CD4-positive, alpha-beta T cell (primary cell): ENCODE measurements around the gene KCMF1. TPM values are rescaled to one million over a fixed set of nuclear protein-coding genes. Genes with fewer than 3 reads are reported as not detected.

Source experiments
- ATAC-seq: fragments of 200-7000 bp; cut with Tn5 transposase; one replicate; pipeline ENCODE4 v1.10.0; 2022; ENCODE audit warnings: mild to moderate bottlenecking; ENCODE audit not compliant: poor library complexity
- CTCF ChIA-PET: fragments of 350-600 bp; sonication (Branson Sonifier 250); formaldehyde crosslinking; loops from one replicate; lab custom pipeline; 2021; ENCODE audit warnings: antibody characterized with exemption, inconsistent platforms; lab: Charles Lee
- POLR2A ChIA-PET: fragments of 350-600 bp; sonication (Branson Sonifier 250); formaldehyde crosslinking; loops from one replicate; lab custom pipeline; 2021; ENCODE audit warnings: antibody characterized with exemption, inconsistent platforms; lab: Charles Lee
- DNase-seq, 14 experiments: peaks; one replicate each; pipeline ENCODE4 v3.0.0-alpha.2; 2013 to 2020; ENCODE audit warnings: mixed read lengths in 2 of 14
- H3K27ac ChIP-seq, 2 donors: one replicate each; pipeline versions ENCODE4 v1.5.1 to v1.7.0; 2013; ENCODE audit warnings: low read length in 2 of 2, low read depth in 1 of 2, mild to moderate bottlenecking in 1 of 2
- H3K27me3 ChIP-seq, 2 experiments: 1 replicate in 1 of 2; 2 replicates in 1 of 2; pipeline versions ENCODE4 v1.6.1 to v1.7.0; 2013; ENCODE audit warnings: low read length in 2 of 2, control low read depth in 1 of 2, mild to moderate bottlenecking in 1 of 2, moderate library complexity in 1 of 2; ENCODE audit not compliant: insufficient read depth in 2 of 2, control insufficient read depth in 1 of 2
- H3K36me3 ChIP-seq: one replicate; pipeline ENCODE4 v1.6.1; 2013; ENCODE audit warnings: low read length, control low read depth; ENCODE audit not compliant: insufficient read depth
- H3K4me1 ChIP-seq: one replicate; pipeline ENCODE4 v1.6.1; 2013; ENCODE audit warnings: low read length, control low read depth; ENCODE audit not compliant: insufficient read depth
- H3K4me3 ChIP-seq: one replicate; pipeline ENCODE4 v1.5.1; 2013; ENCODE audit warnings: mild to moderate bottlenecking, low read length, moderate library complexity
- H3K9me3 ChIP-seq, 2 experiments: 1 replicate in 1 of 2; 2 replicates in 1 of 2; pipeline versions ENCODE4 v1.6.1 to v1.7.0; 2013; ENCODE audit warnings: low read length in 2 of 2, mild to moderate bottlenecking in 2 of 2, control low read depth in 1 of 2, moderate library complexity in 1 of 2; ENCODE audit not compliant: control insufficient read depth in 1 of 2, insufficient read depth in 1 of 2
- H3K27ac Mint-ChIP-seq: one replicate; pipeline ENCODE4 v1.8.0; 2020; ENCODE audit warnings: mixed read lengths
- H3K27me3 Mint-ChIP-seq: one replicate; pipeline ENCODE4 v1.8.0; 2021; ENCODE audit warnings: mixed read lengths
- H3K36me3 Mint-ChIP-seq: one replicate; pipeline ENCODE4 v1.8.0; 2021; ENCODE audit warnings: low read depth, mixed read lengths
- H3K4me1 Mint-ChIP-seq: one replicate; pipeline ENCODE4 v1.8.0; 2021; ENCODE audit warnings: low read depth, mixed read lengths
- H3K4me3 Mint-ChIP-seq: one replicate; pipeline ENCODE4 v1.8.0; 2020; ENCODE audit warnings: mild to moderate bottlenecking, mixed read lengths
- H3K9me3 Mint-ChIP-seq: one replicate; pipeline ENCODE4 v1.8.0; 2020; ENCODE audit warnings: mixed read lengths
- CTCF ChIP-seq: fragments of 200-600 bp; IDR thresholded peaks from one replicate; pipeline ENCODE4 v1.8.0; 2022; ENCODE audit warnings: antibody characterized with exemption, mild to moderate bottlenecking
- intact Hi-C, 2 experiments: fragments of 100-400 bp; cut with DNase I in 1 of 2; cut with micrococcal nuclease in 1 of 2; formaldehyde crosslinking; loops; one replicate each; pipeline versions ENCODE4 v1.15.1 to v1.9.0; 2023 to 2025; cut with DNase I, micrococcal nuclease
- total RNA-seq, 174 experiments: library from RNA in 2 of 174; stranded (reverse) in 2 of 174; gene quantifications; one replicate each; pipeline ENCODE4 v1.2.3 and lab custom pipeline; 2021 to 2026

The KCMF1 gene
- total RNA-seq, 2 experiments from 2014 or later: 72.4 to 78.0 TPM

- H3K36me3 Mint-ChIP-seq: peaks cover 27% of the 10 kb centered on the region
- ChIA-PET POLR2A (interaction anchor here (1.8 kb wide), 1 partner anchor 31 kb away, joined by 7 read pairs; the partner anchor contains the start of gene KCMF1), CTCF (interaction anchor here (0.8 to 1.7 kb wide), 3 partner anchors 15 to 76 kb away, joined by 3 to 9 read pairs (median 3); no protein-coding TSS in a partner anchor)
- intact Hi-C loops: no loop called here
- no peak overlapping the region for H3K4me3 Mint-ChIP-seq
- DNase-seq (no peak), ATAC-seq (no peak)
- H3K27ac Mint-ChIP-seq: peak overlapping the region; percentile 86
- H3K9me3 Mint-ChIP-seq: no peaks in the 10 kb centered on the region
- Histone ChIP-seq H3K27me3 (no peaks in the 10 kb centered on the region), H3K4me1 (peaks cover 34% of the 10 kb centered on the region), H3K4me3 (no peak overlapping the region), H3K9me3 (no peaks in the 10 kb centered on the region), H3K36me3 (peaks cover 6% of the 10 kb centered on the region), H3K27ac (no peak overlapping the region)
- H3K4me1 Mint-ChIP-seq: peaks cover 59% of the 10 kb centered on the region
- H3K27me3 Mint-ChIP-seq: no peaks in the 10 kb centered on the region
- TF ChIP-seq CTCF: no peak
Observed at GRCh38 chr2:85002534-85002933, 31.6 kb downstream of the KCMF1 start.

- H3K4me3 ChIP-seq: no peak overlapping the region
- ChIA-PET POLR2A (no interaction called here), CTCF (interaction anchor here (1.0 to 1.7 kb wide), 2 partner anchors 10 to 64 kb away, joined by 3 to 4 read pairs; no protein-coding TSS in a partner anchor)
- ATAC-seq (no peak), DNase-seq (no peak)
- no peak overlapping the region for H3K27ac ChIP-seq
- H3K27me3 ChIP-seq: no peaks in the 10 kb centered on the region
- H3K36me3 Mint-ChIP-seq: peaks cover 40% of the 10 kb centered on the region
- H3K9me3 Mint-ChIP-seq: no peaks in the 10 kb centered on the region
- no peak for TF ChIP-seq CTCF
- peaks cover 36% of the 10 kb centered on the region for H3K4me1 ChIP-seq
- no peaks in the 10 kb centered on the region for H3K9me3 ChIP-seq
- intact Hi-C loops: loop anchor here in 1 of 2 experiments (5.0 kb wide), 1 partner anchor 529 kb away; the partner anchor contains the start of gene MAT2A
- no peak overlapping the region for H3K27ac Mint-ChIP-seq
- H3K4me1 Mint-ChIP-seq: peaks cover 74% of the 10 kb centered on the region
- no peak overlapping the region for H3K4me3 Mint-ChIP-seq
- peaks cover 11% of the 10 kb centered on the region for H3K36me3 ChIP-seq
- no peaks in the 10 kb centered on the region for H3K27me3 Mint-ChIP-seq
Observed at GRCh38 chr2:85008252-85008651, 37.3 kb downstream of the KCMF1 start.

GRCh38 chr2:85009019-85009618, 38.2 kb downstream of the KCMF1 start:
- Histone ChIP-seq H3K36me3 (peaks cover 11% of the 10 kb centered on the region), H3K9me3 (no peaks in the 10 kb centered on the region), H3K27me3 (no peaks in the 10 kb centered on the region), H3K4me3 (no peak overlapping the region), H3K4me1 (peaks cover 36% of the 10 kb centered on the region), H3K27ac (no peak overlapping the region)
- Mint-ChIP-seq H3K27ac (peak overlapping the region; percentile 64), H3K4me1 (peaks cover 77% of the 10 kb centered on the region), H3K4me3 (no peak overlapping the region), H3K36me3 (peaks cover 35% of the 10 kb centered on the region), H3K9me3 (no peaks in the 10 kb centered on the region), H3K27me3 (no peaks in the 10 kb centered on the region)
- ChIA-PET POLR2A (no interaction called here), CTCF (interaction anchor here (1.1 to 1.7 kb wide), 2 partner anchors 13 to 64 kb away, joined by 3 to 4 read pairs; no protein-coding TSS in a partner anchor)
- ATAC-seq (no peak), DNase-seq (peak in 3 of 14 experiments; percentile 15 to 27 (median 26))
- TF ChIP-seq CTCF: no peak
- intact Hi-C loops: loop anchor here in 1 of 2 experiments (5.0 kb wide), 1 partner anchor 528 kb away; the partner anchor contains the start of gene MAT2A
